ENCODE results near the gene METAP2. TPM values are rescaled to one million over a fixed set of nuclear protein-coding genes. Genes with fewer than 3 reads are reported as not detected.
"Not testable (repeated sequence)": the region's sequence is repeated elsewhere in the genome, so short reads cannot be mapped to it uniquely, and the experiment has no call there.

Gene METAP2
- total RNA-seq, 2 experiments from 2014 or later = 60.2 to 66.3 TPM

GRCh38 chr12:95463050-95463449, 10.9 kb upstream of the METAP2 start:
- ATAC-seq (ENCODE audit: poor library complexity) (no peak), DNase-seq (no peak)
- H3K9me3 ChIP-seq (ENCODE audit: control insufficient read depth in 1 of 2, insufficient read depth in 1 of 2, low read length in 2 of 2) = peaks cover 3 to 9% of the 10 kb centered on the region in 2 experiments
- H3K36me3 ChIP-seq (ENCODE audit: insufficient read depth, low read length) = no peaks in the 10 kb centered on the region
- Mint-ChIP-seq H3K4me1 (ENCODE audit: low read depth) (no peaks in the 10 kb centered on the region), H3K27me3 (no peaks in the 10 kb centered on the region), H3K9me3 (no peaks in the 10 kb centered on the region), H3K4me3 (no peak overlapping the region), H3K27ac (no peak overlapping the region), H3K36me3 (ENCODE audit: low read depth) (no peaks in the 10 kb centered on the region)
- H3K27ac ChIP-seq (ENCODE audit: low read depth in 1 of 2, low read length in 2 of 2) = no peak overlapping the region
- ChIA-PET POLR2A (no interaction called here), CTCF (no interaction called here)
- H3K27me3 ChIP-seq (ENCODE audit: control insufficient read depth in 1 of 2, insufficient read depth in 2 of 2, low read length in 2 of 2) = peaks cover 0 to 4% of the 10 kb centered on the region in 2 experiments
- TF ChIP-seq CTCF (IDR thresholded peaks at IDR 0.05) = no peak
- H3K4me1 ChIP-seq (ENCODE audit: insufficient read depth, low read length) = no peaks in the 10 kb centered on the region
- no peak overlapping the region for H3K4me3 ChIP-seq (ENCODE audit: low read length)
- intact Hi-C loops (cut with DNase I, micrococcal nuclease) = no loop called here

- not testable (repeated sequence) for H3K4me3 Mint-ChIP-seq; H3K4me1 Mint-ChIP-seq (ENCODE audit: low read depth)
- CTCF ChIA-PET = interaction anchor here (0.7 kb wide), 1 partner anchor 10 kb away, joined by 3 read pairs; no protein-coding TSS in a partner anchor
These were observed 10.2 kb upstream of the METAP2 start for GRCh38 chr12:95463776-95464175.

DNA sequence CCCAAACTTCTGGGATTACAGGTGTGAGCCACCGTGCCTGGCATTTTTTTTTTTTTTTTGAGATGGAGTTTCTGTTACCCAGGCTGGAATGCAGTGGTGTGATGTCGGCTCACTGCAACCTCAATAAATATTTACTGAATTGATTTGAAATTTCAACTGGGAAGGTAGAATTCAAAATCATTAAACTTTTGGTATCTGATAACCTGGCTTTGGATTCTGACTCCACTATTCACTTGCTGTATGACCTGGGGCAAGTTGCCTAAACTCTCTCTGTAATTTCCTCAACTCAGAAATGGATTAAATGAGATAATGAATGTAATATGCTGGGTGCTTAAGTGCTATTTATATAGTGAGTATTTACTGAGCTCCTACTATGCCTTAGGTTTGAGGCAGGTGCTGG, 8.7 kb upstream of the METAP2 start:
- H3K4me1 ChIP-seq (ENCODE audit: insufficient read depth, low read length) = no peaks in the 10 kb centered on the region
- no peaks in the 10 kb centered on the region for H3K9me3 ChIP-seq (ENCODE audit: control insufficient read depth in 1 of 2, insufficient read depth in 1 of 2, low read length in 2 of 2)
- H3K27me3 ChIP-seq (ENCODE audit: control insufficient read depth in 1 of 2, insufficient read depth in 2 of 2, low read length in 2 of 2) = no peaks in the 10 kb centered on the region
- no peak overlapping the region for H3K27ac Mint-ChIP-seq
- no peak overlapping the region for H3K4me3 ChIP-seq (ENCODE audit: low read length)
- H3K4me3 Mint-ChIP-seq = no peak overlapping the region
- TF ChIP-seq CTCF (IDR thresholded peaks at IDR 0.05) = no peak
- ATAC-seq (ENCODE audit: poor library complexity) (no peak), DNase-seq (no peak)
- ChIA-PET POLR2A (interaction anchor here (0.7 kb wide), 1 partner anchor 161 kb away, joined by 4 read pairs; no protein-coding TSS in a partner anchor), CTCF (no interaction called here)
- no peaks in the 10 kb centered on the region for H3K36me3 Mint-ChIP-seq (ENCODE audit: low read depth)
- no peaks in the 10 kb centered on the region for H3K9me3 Mint-ChIP-seq
- no peaks in the 10 kb centered on the region for H3K36me3 ChIP-seq (ENCODE audit: insufficient read depth, low read length)
- intact Hi-C loops (cut with DNase I, micrococcal nuclease) = no loop called here
- H3K27me3 Mint-ChIP-seq = no peaks in the 10 kb centered on the region
- H3K4me1 Mint-ChIP-seq (ENCODE audit: low read depth) = no peaks in the 10 kb centered on the region
- H3K27ac ChIP-seq (ENCODE audit: low read depth in 1 of 2, low read length in 2 of 2) = no peak overlapping the region

More at GRCh38 chr12:95463776-95464175, 10.2 kb upstream of the METAP2 start:
- DNase-seq; H3K27ac ChIP-seq (ENCODE audit: low read depth in 1 of 2, low read length in 2 of 2); H3K36me3 Mint-ChIP-seq (ENCODE audit: low read depth); H3K27ac Mint-ChIP-seq; H3K9me3 ChIP-seq (ENCODE audit: control insufficient read depth in 1 of 2, insufficient read depth in 1 of 2, low read length in 2 of 2); H3K27me3 ChIP-seq (ENCODE audit: control insufficient read depth in 1 of 2, insufficient read depth in 2 of 2, low read length in 2 of 2); intact Hi-C loops (cut with DNase I, micrococcal nuclease); H3K27me3 Mint-ChIP-seq; H3K4me1 ChIP-seq (ENCODE audit: insufficient read depth, low read length); ATAC-seq (ENCODE audit: poor library complexity); H3K4me3 ChIP-seq (ENCODE audit: low read length); H3K36me3 ChIP-seq (ENCODE audit: insufficient read depth, low read length); H3K9me3 Mint-ChIP-seq: not testable (repeated sequence)
- POLR2A ChIA-PET = interaction anchor here (1.1 kb wide), 1 partner anchor 10 kb away, joined by 5 read pairs; the partner anchor contains the start of gene METAP2

GRCh38 chr12:95470300-95470699, 3.7 kb upstream of the METAP2 start:
- no peak overlapping the region for H3K4me3 ChIP-seq (ENCODE audit: low read length)
- TF ChIP-seq CTCF (IDR thresholded peaks at IDR 0.05) = no peak
- CTCF ChIA-PET = no interaction called here
- H3K9me3 ChIP-seq (ENCODE audit: control insufficient read depth in 1 of 2, insufficient read depth in 1 of 2, low read length in 2 of 2) = no peaks in the 10 kb centered on the region
- no peak overlapping the region for H3K27ac Mint-ChIP-seq
- ATAC-seq (ENCODE audit: poor library complexity) (no peak), DNase-seq (no peak)
- no peak overlapping the region for H3K4me3 Mint-ChIP-seq
- intact Hi-C loops (cut with DNase I, micrococcal nuclease) = loop anchor here in 1 of 2 experiments (5.0 to 10.0 kb wide), 6 partner anchors 43 to 1793 kb away; partner anchors contain the start of genes AMDHD1, CCDC38, CEP83 and CRADD
- no peaks in the 10 kb centered on the region for H3K27me3 Mint-ChIP-seq
- peaks cover 19% of the 10 kb centered on the region for H3K36me3 Mint-ChIP-seq (ENCODE audit: low read depth)
- H3K9me3 Mint-ChIP-seq = no peaks in the 10 kb centered on the region
- no peak overlapping the region for H3K27ac ChIP-seq (ENCODE audit: low read depth in 1 of 2, low read length in 2 of 2)
- POLR2A ChIA-PET = no interaction called here
- H3K27me3 ChIP-seq (ENCODE audit: control insufficient read depth in 1 of 2, insufficient read depth in 2 of 2, low read length in 2 of 2) = no peaks in the 10 kb centered on the region
- peaks cover 34% of the 10 kb centered on the region for H3K4me1 Mint-ChIP-seq (ENCODE audit: low read depth)
- no peaks in the 10 kb centered on the region for H3K36me3 ChIP-seq (ENCODE audit: insufficient read depth, low read length)
- H3K4me1 ChIP-seq (ENCODE audit: insufficient read depth, low read length) = peaks cover 18% of the 10 kb centered on the region

Measured in CD4-positive, alpha-beta T cell (primary cell).